A549 (cell line): ENCODE data around the gene PADI2. TPM values are rescaled to one million over a fixed set of nuclear protein-coding genes. Genes with fewer than 3 reads are reported as not detected.

Source experiments
- ATAC-seq, 2 experiments: fragments of 200-7000 bp in 1 of 2; fragments of >200 bp in 1 of 2; cut with Nextera tagmentation in 1 of 2; cut with Tn5 transposase in 1 of 2; 3 replicates each; pipeline versions ENCODE4 v1.8.0 to v1.9.1; 2018 to 2020; ENCODE audit warnings: mild to moderate bottlenecking in 1 of 2, moderate library complexity in 1 of 2
- CTCF ChIA-PET: fragments of 300-600 bp; sonication (Branson Sonifier 250); formaldehyde crosslinking; extraction: SDS; loops from one replicate; lab custom pipeline; 2021; ENCODE audit warnings: antibody characterized with exemption, inconsistent platforms; lab: Yijun Ruan, JAX
- POLR2A ChIA-PET: fragments of 350-600 bp; formaldehyde crosslinking; extraction: SDS; loops from one replicate; lab custom pipeline; 2021; ENCODE audit warnings: antibody characterized with exemption, inconsistent platforms; lab: Yijun Ruan, JAX
- DNase-seq, 2 experiments: peaks; one replicate each; pipeline versions ENCODE4 v3.0.0 to v3.0.0-alpha.2; 2011 to 2016; ENCODE audit warnings: low read depth in 1 of 2, low spot score in 1 of 2
- FAIRE-seq: peaks from 2 replicates; lab custom pipeline; 2011; peaks lifted over from hg19 to GRCh38; lab: Jason Lieb, UNC
- H3K27ac ChIP-seq, 2 experiments: fragments of >200 bp; sonication (Bioruptor Twin); formaldehyde crosslinking; 3 replicates each; pipeline ENCODE4 v1.5.1; 2016 to 2017
- H3K4me1 ChIP-seq: fragments of >200 bp; sonication (Bioruptor Twin); formaldehyde crosslinking; 3 replicates; pipeline ENCODE4 v1.6.1; 2016
- H3K4me2 ChIP-seq: fragments of >200 bp; sonication (Bioruptor Twin); formaldehyde crosslinking; 3 replicates; pipeline ENCODE4 v1.6.1; 2016
- H3K4me3 ChIP-seq: fragments of >200 bp; sonication (Bioruptor Twin); formaldehyde crosslinking; 3 replicates; pipeline ENCODE4 v1.5.1; 2016
- H3K9me3 ChIP-seq: fragments of >200 bp; sonication (Bioruptor Twin); formaldehyde crosslinking; 3 replicates; pipeline ENCODE4 v1.6.1; 2016
- CBX8 ChIP-seq: fragments of 200-600 bp; sonication (generic); IDR thresholded peaks from 2 replicates; pipeline ENCODE4 v1.6.1; 2016
- CHD2 ChIP-seq: fragments of 150-350 bp; IDR thresholded peaks from 2 replicates; pipeline ENCODE4 v1.6.1; 2014; ENCODE audit warnings: low read length; ENCODE audit not compliant: partially characterized antibody
- FOSL2 ChIP-seq, 2 experiments: fragments of 450-650 bp in 1 of 2; fragments of >200 bp in 1 of 2; sonication (Bioruptor Twin) in 1 of 2; formaldehyde crosslinking; IDR thresholded peaks; 2 replicates each; pipeline versions ENCODE4 v1.5.0 to v1.6.1; 2016 to 2020; ENCODE audit warnings: mild to moderate bottlenecking in 1 of 2, moderate library complexity in 1 of 2
- JUNB ChIP-seq: fragments of >200 bp; sonication (Bioruptor Twin); formaldehyde crosslinking; IDR thresholded peaks from 2 replicates; pipeline ENCODE4 v1.6.1; 2016
- MAFK ChIP-seq: fragments of 450-650 bp; IDR thresholded peaks from 2 replicates; pipeline ENCODE4 v1.6.1; 2014; ENCODE audit not compliant: partially characterized antibody
- MYC ChIP-seq: IDR thresholded peaks from 2 replicates; pipeline ENCODE4 v1.6.1; 2012; ENCODE audit warnings: mild to moderate bottlenecking, inconsistent platforms, low read length, improper control_type of control experiment, borderline replicate concordance
- NR3C1 ChIP-seq: fragments of >200 bp; sonication (Bioruptor Twin); formaldehyde crosslinking; IDR thresholded peaks from 3 replicates; pipeline ENCODE4 v1.6.1; 2017
- PHF8 ChIP-seq: fragments of 200-600 bp; sonication (generic); IDR thresholded peaks from 2 replicates; pipeline ENCODE4 v1.6.1; 2016; ENCODE audit warnings: low read depth, mild to moderate bottlenecking, antibody characterized with exemption, moderate library complexity, borderline replicate concordance
- POLR2AphosphoS2 ChIP-seq: conservative IDR thresholded peaks from 2 replicates; pipeline ENCODE4 v1.6.1; 2012; ENCODE audit warnings: low read length, improper control_type of control experiment, inconsistent platforms
- RAD21 ChIP-seq, 2 experiments: fragments of >200 bp in 1 of 2; sonication (Bioruptor Twin) in 1 of 2; formaldehyde crosslinking in 1 of 2; IDR thresholded peaks in 1 of 2; conservative IDR thresholded peaks in 1 of 2; 2 replicates in 1 of 2; 3 replicates in 1 of 2; pipeline ENCODE4 v1.6.1; 2012 to 2018; ENCODE audit warnings: inconsistent platforms in 1 of 2
- RFX5 ChIP-seq: fragments of 450-650 bp; IDR thresholded peaks from 2 replicates; pipeline ENCODE4 v1.7.1; 2014; ENCODE audit warnings: antibody characterized with exemption, mild to moderate bottlenecking, moderate library complexity
- ZC3H11A ChIP-seq: fragments of 450-650 bp; IDR thresholded peaks from 2 replicates; pipeline ENCODE4 v1.6.1; 2014; ENCODE audit warnings: antibody characterized with exemption, mild to moderate bottlenecking
- ZSCAN20 ChIP-seq: fragments of 250-450 bp; sonication (Bioruptor Pico); IDR thresholded peaks from 2 replicates; pipeline ENCODE4 v1.8.0; 2022; ENCODE audit warnings: mild to moderate bottlenecking, moderate library complexity
- WGBS: methylation state at CpG from one replicate; pipeline ENCODE4 v1.1.6; 2017; ENCODE audit errors: missing lambda C conversion rate; 5-methylcytosine and 5-hydroxymethylcytosine counted together
- polyA plus RNA-seq, 4 experiments: library from polyadenylated mRNA; depleted of rRNA in 3 of 4; stranded (reverse); fragments of >200 nt; fragmentation: RNase III in 1 of 4; extraction: RNeasy Plus Mini Kit Qiagen cat#74134 plus additional on column Dnase treatment in 1 of 4; gene quantifications; 2 replicates in 3 of 4; 3 replicates in 1 of 4; pipeline ENCODE4 v1.2.3, GENCODE V29; 2011 to 2017
- TF ChIP-seq, protein P1 (sequence below): fragments of 150-350 bp; IDR thresholded peaks from 2 replicates; pipeline ENCODE4 v1.6.1; 2014; ENCODE audit warnings: low read depth, mild to moderate bottlenecking, low read length
- TF ChIP-seq, protein P2 (sequence below): fragments of 250-450 bp; sonication (Bioruptor Pico); IDR thresholded peaks from 2 replicates; pipeline ENCODE4 v1.5.0; 2020; ENCODE audit warnings: low read depth, mild to moderate bottlenecking, moderate library complexity
- TF ChIP-seq, protein P3 (sequence below): IDR thresholded peaks from 2 replicates; pipeline ENCODE4 v1.6.1; 2012
- TF ChIP-seq, protein P4 (sequence below): fragments of 450-650 bp; IDR thresholded peaks from 2 replicates; pipeline ENCODE4 v1.6.1; 2014; ENCODE audit warnings: antibody characterized with exemption
- TF ChIP-seq, protein P5 (sequence below): fragments of >200 bp; sonication (Bioruptor Twin); formaldehyde crosslinking; IDR thresholded peaks from 3 replicates; pipeline ENCODE4 v1.5.1; 2016
- TF ChIP-seq, protein P6 (sequence below): fragments of >200 bp; sonication (Bioruptor Twin); formaldehyde crosslinking; IDR thresholded peaks from 3 replicates; pipeline ENCODE4 v1.6.1; 2016

Gene PADI2
- polyA plus RNA-seq, 2 of the 4 experiments (the other 2 are of a cell fraction), result 1.1 to 1.3 TPM

DNA sequence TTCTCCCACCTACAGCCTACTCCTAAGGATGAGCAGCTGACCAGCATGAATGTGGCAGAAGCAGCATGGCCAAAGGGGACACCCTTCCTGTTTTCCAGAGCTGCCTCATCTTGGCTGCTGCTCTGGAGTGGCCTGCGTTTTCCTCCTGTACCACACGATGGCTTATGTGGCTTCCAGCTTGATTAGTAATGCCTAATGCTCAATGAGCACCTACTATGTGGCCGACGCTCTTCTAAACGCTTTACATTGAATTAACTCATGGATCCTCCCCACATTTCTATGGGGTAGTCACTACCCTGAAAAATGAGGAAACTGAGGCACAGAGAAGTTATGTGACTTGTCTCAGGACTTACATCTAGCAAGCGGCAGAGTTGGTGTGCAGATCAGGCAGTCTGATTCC, 47.5 kb downstream of the PADI2 start:
- DNase-seq (no peak), FAIRE-seq (no peak), ATAC-seq (no peak)
- no peak overlapping the region for H3K4me3 ChIP-seq
- ChIA-PET POLR2A (no interaction called here), CTCF (interaction anchor here (1.0 to 1.6 kb wide), 2 partner anchors 12 kb away, joined by 3 to 4 read pairs; no protein-coding TSS in a partner anchor)
- H3K4me2 ChIP-seq, result no peak overlapping the region
- H3K9me3 ChIP-seq, result no peaks in the 10 kb centered on the region
- WGBS, result 56% methylated on average over 4 of the region's 6 CpGs
- TF ChIP-seq, protein P1, sequence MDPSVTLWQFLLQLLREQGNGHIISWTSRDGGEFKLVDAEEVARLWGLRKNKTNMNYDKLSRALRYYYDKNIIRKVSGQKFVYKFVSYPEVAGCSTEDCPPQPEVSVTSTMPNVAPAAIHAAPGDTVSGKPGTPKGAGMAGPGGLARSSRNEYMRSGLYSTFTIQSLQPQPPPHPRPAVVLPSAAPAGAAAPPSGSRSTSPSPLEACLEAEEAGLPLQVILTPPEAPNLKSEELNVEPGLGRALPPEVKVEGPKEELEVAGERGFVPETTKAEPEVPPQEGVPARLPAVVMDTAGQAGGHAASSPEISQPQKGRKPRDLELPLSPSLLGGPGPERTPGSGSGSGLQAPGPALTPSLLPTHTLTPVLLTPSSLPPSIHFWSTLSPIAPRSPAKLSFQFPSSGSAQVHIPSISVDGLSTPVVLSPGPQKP, result no peak
- TF ChIP-seq CBX8 (no peak), FOSL2 (IDR thresholded peaks at IDR 0.05) (no peak), FOSL2 (CRISPR knock-in tag; IDR thresholded peaks at IDR 0.05) (no peak), MAFK (no peak), NR3C1 (no peak)
- TF ChIP-seq, protein P2, sequence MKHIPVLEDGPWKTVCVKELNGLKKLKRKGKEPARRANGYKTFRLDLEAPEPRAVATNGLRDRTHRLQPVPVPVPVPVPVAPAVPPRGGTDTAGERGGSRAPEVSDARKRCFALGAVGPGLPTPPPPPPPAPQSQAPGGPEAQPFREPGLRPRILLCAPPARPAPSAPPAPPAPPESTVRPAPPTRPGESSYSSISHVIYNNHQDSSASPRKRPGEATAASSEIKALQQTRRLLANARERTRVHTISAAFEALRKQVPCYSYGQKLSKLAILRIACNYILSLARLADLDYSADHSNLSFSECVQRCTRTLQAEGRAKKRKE, result no peak
- H3K4me1 ChIP-seq, result no peaks in the 10 kb centered on the region
- no peak overlapping the region for H3K27ac ChIP-seq

DNA sequence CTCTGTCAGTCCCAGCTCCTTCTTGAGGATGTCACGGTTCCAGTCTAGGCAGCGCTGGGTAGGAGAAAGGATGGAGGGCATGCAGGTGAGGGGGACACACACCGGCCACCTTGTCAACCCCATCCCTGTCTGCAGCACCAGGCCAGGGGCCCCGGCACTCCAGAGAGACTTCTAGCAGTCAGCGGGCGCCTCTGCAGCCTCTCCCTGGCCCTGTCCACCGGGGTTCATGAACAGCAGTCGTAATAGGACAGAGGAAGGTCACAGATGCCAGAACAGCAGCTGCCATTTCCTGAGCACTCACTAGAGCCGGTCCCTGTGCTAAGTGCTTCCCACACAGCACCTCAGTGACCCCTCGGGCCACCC, 49.1 kb downstream of the PADI2 start:
- POLR2A ChIA-PET, result no interaction called here
- no peak for FAIRE-seq
- CTCF ChIA-PET, result interaction anchor here (1.1 to 2.5 kb wide), 2 partner anchors 9 to 238 kb away, joined by 3 to 15 read pairs; partner anchors contain the start of gene PADI4
- H3K27ac ChIP-seq, result no peak overlapping the region
- no peak for DNase-seq
- no peak overlapping the region for H3K4me2 ChIP-seq
- no peak for TF ChIP-seq CHD2
- no peak for TF ChIP-seq JUNB
- TF ChIP-seq, protein P3, sequence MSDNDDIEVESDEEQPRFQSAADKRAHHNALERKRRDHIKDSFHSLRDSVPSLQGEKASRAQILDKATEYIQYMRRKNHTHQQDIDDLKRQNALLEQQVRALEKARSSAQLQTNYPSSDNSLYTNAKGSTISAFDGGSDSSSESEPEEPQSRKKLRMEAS, result no peak
- H3K9me3 ChIP-seq, result no peaks in the 10 kb centered on the region; the same call in 2 of the 3 replicates
- WGBS, result 73% methylated on average over 5 of the region's 10 CpGs
- H3K4me3 ChIP-seq, result no peak overlapping the region
- ATAC-seq, result no peak
- no peaks in the 10 kb centered on the region for H3K4me1 ChIP-seq

DNA sequence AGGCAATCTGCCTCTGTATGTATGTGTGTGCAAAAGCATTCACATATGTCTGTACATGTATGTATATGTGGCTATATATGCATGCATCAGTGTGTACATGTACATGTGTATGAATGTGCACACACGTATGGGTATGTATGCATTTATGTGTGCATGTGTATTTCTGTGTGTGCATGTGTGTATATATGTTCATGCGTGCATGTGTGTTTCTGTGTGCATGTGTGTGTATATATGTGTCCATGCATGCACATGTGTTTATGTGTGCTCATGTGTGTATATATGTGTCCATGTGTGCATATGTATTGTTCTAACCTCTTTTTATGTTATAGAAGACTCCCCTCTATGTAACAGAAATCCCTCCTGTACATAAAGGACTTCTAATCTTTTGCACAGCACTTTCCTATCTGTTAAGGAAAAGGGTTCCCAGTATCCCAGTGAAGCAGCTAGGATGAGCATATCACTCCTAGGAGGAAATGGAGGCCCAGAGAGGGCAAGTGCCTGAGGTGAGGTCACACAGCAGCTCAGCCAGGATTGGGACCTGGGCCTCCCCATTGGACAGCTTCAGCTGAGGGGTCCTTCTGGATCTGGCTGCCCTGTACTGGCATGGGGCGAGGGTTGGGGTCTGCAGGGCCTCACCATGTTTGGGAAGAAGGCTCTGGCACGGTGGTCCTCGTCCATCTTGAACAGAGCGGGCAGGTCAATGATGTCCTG, 49.6 kb downstream of the PADI2 start:
- FAIRE-seq (no peak), ATAC-seq (no peak), DNase-seq (no peak)
- Histone ChIP-seq H3K4me1 (no peaks in the 10 kb centered on the region), H3K27ac (no peak overlapping the region), H3K9me3 (no peaks in the 10 kb centered on the region; the same call in 2 of the 3 replicates), H3K4me2 (no peak overlapping the region), H3K4me3 (no peak overlapping the region)
- POLR2A ChIA-PET, result no interaction called here
- CTCF ChIA-PET, result interaction anchor here (1.0 to 2.5 kb wide), 3 partner anchors 9 to 238 kb away, joined by 3 to 15 read pairs (median 3); partner anchors contain the start of gene PADI4
- no peak for TF ChIP-seq ZC3H11A
- TF ChIP-seq, protein P4, sequence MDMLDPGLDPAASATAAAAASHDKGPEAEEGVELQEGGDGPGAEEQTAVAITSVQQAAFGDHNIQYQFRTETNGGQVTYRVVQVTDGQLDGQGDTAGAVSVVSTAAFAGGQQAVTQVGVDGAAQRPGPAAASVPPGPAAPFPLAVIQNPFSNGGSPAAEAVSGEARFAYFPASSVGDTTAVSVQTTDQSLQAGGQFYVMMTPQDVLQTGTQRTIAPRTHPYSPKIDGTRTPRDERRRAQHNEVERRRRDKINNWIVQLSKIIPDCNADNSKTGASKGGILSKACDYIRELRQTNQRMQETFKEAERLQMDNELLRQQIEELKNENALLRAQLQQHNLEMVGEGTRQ, result no peak
- TF ChIP-seq, protein P3, result no peak
- TF ChIP-seq MYC, result no peak
- TF ChIP-seq, protein P5, sequence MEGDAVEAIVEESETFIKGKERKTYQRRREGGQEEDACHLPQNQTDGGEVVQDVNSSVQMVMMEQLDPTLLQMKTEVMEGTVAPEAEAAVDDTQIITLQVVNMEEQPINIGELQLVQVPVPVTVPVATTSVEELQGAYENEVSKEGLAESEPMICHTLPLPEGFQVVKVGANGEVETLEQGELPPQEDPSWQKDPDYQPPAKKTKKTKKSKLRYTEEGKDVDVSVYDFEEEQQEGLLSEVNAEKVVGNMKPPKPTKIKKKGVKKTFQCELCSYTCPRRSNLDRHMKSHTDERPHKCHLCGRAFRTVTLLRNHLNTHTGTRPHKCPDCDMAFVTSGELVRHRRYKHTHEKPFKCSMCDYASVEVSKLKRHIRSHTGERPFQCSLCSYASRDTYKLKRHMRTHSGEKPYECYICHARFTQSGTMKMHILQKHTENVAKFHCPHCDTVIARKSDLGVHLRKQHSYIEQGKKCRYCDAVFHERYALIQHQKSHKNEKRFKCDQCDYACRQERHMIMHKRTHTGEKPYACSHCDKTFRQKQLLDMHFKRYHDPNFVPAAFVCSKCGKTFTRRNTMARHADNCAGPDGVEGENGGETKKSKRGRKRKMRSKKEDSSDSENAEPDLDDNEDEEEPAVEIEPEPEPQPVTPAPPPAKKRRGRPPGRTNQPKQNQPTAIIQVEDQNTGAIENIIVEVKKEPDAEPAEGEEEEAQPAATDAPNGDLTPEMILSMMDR, result no peak
- TF ChIP-seq PHF8, result no peak
- TF ChIP-seq RFX5, result no peak
- TF ChIP-seq POLR2AphosphoS2, result no peak
- TF ChIP-seq CHD2, result no peak
- no peak for TF ChIP-seq RAD21 (conservative IDR thresholded peaks at IDR 0.05 in 1 of 2, IDR thresholded peaks at IDR 0.05 in 1 of 2)
- no peak for TF ChIP-seq JUNB
- TF ChIP-seq ZSCAN20 (CRISPR knock-in tag), result no peak
- TF ChIP-seq, protein P6, sequence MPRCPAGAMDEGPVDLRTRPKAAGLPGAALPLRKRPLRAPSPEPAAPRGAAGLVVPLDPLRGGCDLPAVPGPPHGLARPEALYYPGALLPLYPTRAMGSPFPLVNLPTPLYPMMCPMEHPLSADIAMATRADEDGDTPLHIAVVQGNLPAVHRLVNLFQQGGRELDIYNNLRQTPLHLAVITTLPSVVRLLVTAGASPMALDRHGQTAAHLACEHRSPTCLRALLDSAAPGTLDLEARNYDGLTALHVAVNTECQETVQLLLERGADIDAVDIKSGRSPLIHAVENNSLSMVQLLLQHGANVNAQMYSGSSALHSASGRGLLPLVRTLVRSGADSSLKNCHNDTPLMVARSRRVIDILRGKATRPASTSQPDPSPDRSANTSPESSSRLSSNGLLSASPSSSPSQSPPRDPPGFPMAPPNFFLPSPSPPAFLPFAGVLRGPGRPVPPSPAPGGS, result no peak
- WGBS, result 63% methylated on average over 3 of the region's 6 CpGs
